KMS-11 (cell line): Measurements from ENCODE around the gene DLG5.

Source experiments
- H2AFZ ChIP-seq: fragments of 200-600 bp; sonication (generic); 2 replicates; pipeline ENCODE4 v1.6.1; 2016; ENCODE audit warnings: antibody characterized with exemption, mixed run types, low read depth
- H3K27ac ChIP-seq: fragments of 200-600 bp; sonication (generic); 2 replicates; pipeline ENCODE4 v1.6.1; 2016; ENCODE audit warnings: mild to moderate bottlenecking, mixed run types
- H3K27me3 ChIP-seq: fragments of 200-600 bp; sonication (generic); 2 replicates; pipeline ENCODE4 v1.6.1; 2017; ENCODE audit warnings: mild to moderate bottlenecking, low read depth, mixed run types, moderate library complexity; ENCODE audit not compliant: insufficient read depth
- H3K36me3 ChIP-seq: fragments of 200-600 bp; sonication (generic); 2 replicates; pipeline ENCODE4 v1.6.1; 2017; ENCODE audit warnings: mild to moderate bottlenecking, mixed run types; ENCODE audit not compliant: insufficient read depth
- H3K4me1 ChIP-seq: fragments of 200-600 bp; sonication (generic); 2 replicates; pipeline ENCODE4 v1.6.1; 2016; ENCODE audit warnings: mild to moderate bottlenecking, low read depth, mixed run types; ENCODE audit not compliant: poor library complexity, severe bottlenecking
- H3K4me2 ChIP-seq: fragments of 200-600 bp; sonication (generic); 2 replicates; pipeline ENCODE4 v1.7.0; 2016; ENCODE audit warnings: mild to moderate bottlenecking, mixed run types
- H3K4me3 ChIP-seq: fragments of 200-600 bp; sonication (generic); IDR thresholded peaks from 2 replicates; pipeline ENCODE4 v1.6.1; 2017; ENCODE audit warnings: low read depth, low read length, mixed read lengths; ENCODE audit not compliant: insufficient read depth
- H3K79me2 ChIP-seq: fragments of 200-600 bp; sonication (generic); 2 replicates; pipeline ENCODE4 v1.6.1; 2016; ENCODE audit warnings: low read depth, mixed run types; ENCODE audit not compliant: insufficient read depth
- H3K9ac ChIP-seq: fragments of 200-600 bp; sonication (generic); 2 replicates; pipeline ENCODE4 v1.6.1; 2016; ENCODE audit warnings: mild to moderate bottlenecking, mixed run types
- H4K20me1 ChIP-seq: fragments of 200-600 bp; sonication (generic); 2 replicates; pipeline ENCODE4 v1.6.1; 2016; ENCODE audit warnings: mild to moderate bottlenecking, mixed run types; ENCODE audit not compliant: insufficient read depth
- CTCF ChIP-seq: fragments of 200-600 bp; sonication (generic); conservative IDR thresholded peaks from 2 replicates; pipeline ENCODE4 v1.6.1; 2017; ENCODE audit warnings: low read depth, mild to moderate bottlenecking, antibody characterized with exemption, low read length, moderate library complexity, mixed read lengths

Gene DLG5

GRCh38 chr10:77807706-77808105, 118.8 kb downstream of the DLG5 start:
- Histone ChIP-seq H3K4me3 (no peak overlapping the region), H2AFZ (no peak overlapping the region), H3K79me2 (no peaks in the 10 kb centered on the region), H3K9ac (no peak overlapping the region), H3K36me3 (no peaks in the 10 kb centered on the region), H3K4me1 (peaks cover 18% of the 10 kb centered on the region), H3K4me2 (no peak overlapping the region), H3K27ac (no peak overlapping the region), H3K27me3 (no peaks in the 10 kb centered on the region), H4K20me1 (no peaks in the 10 kb centered on the region)
- TF ChIP-seq CTCF: no peak

- no peaks in the 10 kb centered on the region for H3K36me3 ChIP-seq
- peaks cover 28% of the 10 kb centered on the region for H3K4me1 ChIP-seq
- H3K79me2 ChIP-seq: no peaks in the 10 kb centered on the region
- no peak for TF ChIP-seq CTCF
- H3K9ac ChIP-seq: no peak overlapping the region
- no peaks in the 10 kb centered on the region for H4K20me1 ChIP-seq
- no peak overlapping the region for H3K27ac ChIP-seq
- H2AFZ ChIP-seq: no peak overlapping the region
- H3K4me2 ChIP-seq: no peak overlapping the region
- H3K27me3 ChIP-seq: no peaks in the 10 kb centered on the region
- H3K4me3 ChIP-seq: no peak overlapping the region
Measured at GRCh38 chr10:77806511-77807157, 119.9 kb downstream of the DLG5 start.

GRCh38 chr10:77805676-77806075, 120.9 kb downstream of the DLG5 start:
- Histone ChIP-seq H3K79me2 (no peaks in the 10 kb centered on the region), H4K20me1 (no peaks in the 10 kb centered on the region), H3K4me3 (no peak overlapping the region), H2AFZ (no peak overlapping the region), H3K36me3 (no peaks in the 10 kb centered on the region), H3K27me3 (no peaks in the 10 kb centered on the region), H3K4me1 (peaks cover 38% of the 10 kb centered on the region), H3K9ac (no peak overlapping the region), H3K27ac (no peak overlapping the region), H3K4me2 (no peak overlapping the region)
- TF ChIP-seq CTCF: no peak

GRCh38 chr10:77804371-77804770, 122.2 kb downstream of the DLG5 start:
- H2AFZ ChIP-seq: no peak overlapping the region
- no peak for TF ChIP-seq CTCF
- H3K4me1 ChIP-seq: peaks cover 51% of the 10 kb centered on the region
- no peaks in the 10 kb centered on the region for H3K36me3 ChIP-seq
- H3K9ac ChIP-seq: no peak overlapping the region
- H3K27me3 ChIP-seq: no peaks in the 10 kb centered on the region
- H3K4me2 ChIP-seq: no peak overlapping the region
- H4K20me1 ChIP-seq: no peaks in the 10 kb centered on the region
- no peak overlapping the region for H3K27ac ChIP-seq
- H3K4me3 ChIP-seq: no peak overlapping the region
- H3K79me2 ChIP-seq: no peaks in the 10 kb centered on the region
